ENCODE data around the gene B3GNT2. TPM values are rescaled to one million over a fixed set of nuclear protein-coding genes. Genes with fewer than 3 reads are reported as not detected.

The B3GNT2 gene
- total and polyA plus RNA-seq, 9 of the 15 experiments (the other 6 are each of a cell fraction or from before 2014, with no cell fraction given), result 6.0 to 38.9 (median 25.0) TPM

DNA sequence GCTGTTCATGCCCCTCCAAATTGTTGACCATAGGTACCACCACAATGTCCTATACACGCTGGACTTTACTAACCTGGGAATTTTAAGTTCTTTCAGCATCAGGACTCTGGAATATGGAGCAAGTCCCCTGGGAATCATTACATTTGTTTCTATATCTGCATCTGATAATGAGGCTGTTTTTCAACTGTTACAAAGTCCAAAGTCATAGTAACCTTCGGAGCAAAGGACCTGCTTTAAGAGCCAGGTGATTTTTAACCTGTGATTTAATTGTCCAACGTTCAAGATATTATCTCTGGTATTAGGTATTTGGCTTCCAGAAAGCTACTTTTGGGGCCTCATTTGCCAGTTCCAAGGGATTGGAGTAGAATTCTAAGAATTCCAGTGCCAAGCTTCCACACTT is 7.5 kb upstream of the B3GNT2 start:
- ChIA-PET CTCF (ENCODE audit: low intra/inter-chr PET ratio) (no interaction called here), POLR2A (interaction anchor here (0.6 to 1.3 kb wide), 3 partner anchors 9 to 117 kb away, joined by 3 to 4 read pairs (median 3); no protein-coding TSS in a partner anchor)
- Histone ChIP-seq H2AFZ (ENCODE audit: low read depth, low read length) (no peak overlapping the region), H3K27me3 (ENCODE audit: control insufficient read depth in 2 of 2, insufficient read depth in 2 of 2, low read length in 2 of 2) (no peaks in the 10 kb centered on the region), H3K79me2 (ENCODE audit: control insufficient read depth, insufficient read depth, low read length) (no peaks in the 10 kb centered on the region), H3K4me2 (ENCODE audit: insufficient read depth, low read length) (no peak overlapping the region), H4K20me1 (replicated peaks; ENCODE audit: control insufficient read depth, insufficient read depth, low read length) (no peaks in the 10 kb centered on the region), H3K4me1 (replicated peaks in 1 of 2; ENCODE audit: control insufficient read depth in 2 of 2, insufficient read depth in 2 of 2, low read length in 2 of 2) (peaks cover 0 to 5% of the 10 kb centered on the region in 2 experiments; a peak in 2 of 5 replicates), H3K4me3 (no peak overlapping the region), H3K9me1 (ENCODE audit: control insufficient read depth, insufficient read depth, low read length) (no peaks in the 10 kb centered on the region), H3K27ac (ENCODE audit: extremely low read depth, low read depth, low read length) (no peak overlapping the region), H3K36me3 (ENCODE audit: control insufficient read depth, insufficient read depth, low read length) (no peaks in the 10 kb centered on the region), H3K9me3 (replicated peaks; ENCODE audit: control insufficient read depth, insufficient read depth, low read depth, low read length) (no peaks in the 10 kb centered on the region), H3K9ac (ENCODE audit: insufficient read depth in 1 of 2, low read depth in 2 of 2, low read length in 2 of 2) (no peak overlapping the region)
- DNase-seq (ENCODE audit: extremely low read depth in 1 of 4, low spot score in 3 of 4) (no peak), ATAC-seq (no peak), FAIRE-seq (no peak)
- in situ Hi-C loops (cut with MboI), result no loop called here
- BruUV-seq (replicated peaks), result no TSS peak
- intact Hi-C loops (cut with micrococcal nuclease), result no loop called here
- 9% methylated on average over 3 of the region's 3 CpGs for WGBS (ENCODE audit: insufficient coverage, low coverage, missing lambda C conversion rate)
- TF ChIP-seq, protein P1, sequence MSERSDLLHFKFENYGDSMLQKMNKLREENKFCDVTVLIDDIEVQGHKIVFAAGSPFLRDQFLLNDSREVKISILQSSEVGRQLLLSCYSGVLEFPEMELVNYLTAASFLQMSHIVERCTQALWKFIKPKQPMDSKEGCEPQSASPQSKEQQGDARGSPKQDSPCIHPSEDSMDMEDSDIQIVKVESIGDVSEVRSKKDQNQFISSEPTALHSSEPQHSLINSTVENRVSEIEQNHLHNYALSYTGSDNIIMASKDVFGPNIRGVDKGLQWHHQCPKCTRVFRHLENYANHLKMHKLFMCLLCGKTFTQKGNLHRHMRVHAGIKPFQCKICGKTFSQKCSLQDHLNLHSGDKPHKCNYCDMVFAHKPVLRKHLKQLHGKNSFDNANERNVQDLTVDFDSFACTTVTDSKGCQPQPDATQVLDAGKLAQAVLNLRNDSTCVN (CRISPR knock-in tag; IDR thresholded peaks at IDR 0.05), result no peak
- TF ChIP-seq, protein P2, sequence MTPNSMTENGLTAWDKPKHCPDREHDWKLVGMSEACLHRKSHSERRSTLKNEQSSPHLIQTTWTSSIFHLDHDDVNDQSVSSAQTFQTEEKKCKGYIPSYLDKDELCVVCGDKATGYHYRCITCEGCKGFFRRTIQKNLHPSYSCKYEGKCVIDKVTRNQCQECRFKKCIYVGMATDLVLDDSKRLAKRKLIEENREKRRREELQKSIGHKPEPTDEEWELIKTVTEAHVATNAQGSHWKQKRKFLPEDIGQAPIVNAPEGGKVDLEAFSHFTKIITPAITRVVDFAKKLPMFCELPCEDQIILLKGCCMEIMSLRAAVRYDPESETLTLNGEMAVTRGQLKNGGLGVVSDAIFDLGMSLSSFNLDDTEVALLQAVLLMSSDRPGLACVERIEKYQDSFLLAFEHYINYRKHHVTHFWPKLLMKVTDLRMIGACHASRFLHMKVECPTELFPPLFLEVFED (CRISPR knock-in tag; conservative IDR thresholded peaks at IDR 0.05), result no peak
- no peak for TF ChIP-seq SRSF3 (IDR thresholded peaks at IDR 0.05; ENCODE audit: insufficient read depth, low read length)
- no peak for TF ChIP-seq POLR2B (IDR thresholded peaks at IDR 0.05; ENCODE audit: low read depth, partially characterized antibody)
- TF ChIP-seq JUND (IDR thresholded peaks at IDR 0.05; ENCODE audit: borderline replicate concordance, low read depth, low read length), result no peak
- no peak for TF ChIP-seq JUND (tag; IDR thresholded peaks at IDR 0.05; ENCODE audit: borderline replicate concordance, low read depth, low read length)
- no peak for TF ChIP-seq SP2 (IDR thresholded peaks at IDR 0.05; ENCODE audit: extremely low read depth, low read depth, low read length, poor library complexity, severe bottlenecking)
- TF ChIP-seq, protein P3, sequence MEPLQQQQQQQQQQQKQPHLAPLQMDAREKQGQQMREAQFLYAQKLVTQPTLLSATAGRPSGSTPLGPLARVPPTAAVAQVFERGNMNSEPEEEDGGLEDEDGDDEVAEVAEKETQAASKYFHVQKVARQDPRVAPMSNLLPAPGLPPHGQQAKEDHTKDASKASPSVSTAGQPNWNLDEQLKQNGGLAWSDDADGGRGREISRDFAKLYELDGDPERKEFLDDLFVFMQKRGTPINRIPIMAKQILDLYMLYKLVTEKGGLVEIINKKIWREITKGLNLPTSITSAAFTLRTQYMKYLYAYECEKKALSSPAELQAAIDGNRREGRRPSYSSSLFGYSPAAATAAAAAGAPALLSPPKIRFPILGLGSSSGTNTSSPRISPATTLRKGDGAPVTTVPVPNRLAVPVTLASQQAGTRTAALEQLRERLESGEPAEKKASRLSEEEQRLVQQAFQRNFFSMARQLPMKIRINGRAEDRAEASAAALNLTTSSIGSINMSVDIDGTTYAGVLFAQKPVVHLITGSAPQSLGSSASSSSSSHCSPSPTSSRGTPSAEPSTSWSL (CRISPR knock-in tag; IDR thresholded peaks at IDR 0.05; ENCODE audit: borderline replicate concordance), result no peak
- TF ChIP-seq NR4A1 (CRISPR knock-in tag; IDR thresholded peaks at IDR 0.05), result no peak
- no peak for TF ChIP-seq NR4A1 (tag; IDR thresholded peaks at IDR 0.05)
- TF ChIP-seq, protein P4, sequence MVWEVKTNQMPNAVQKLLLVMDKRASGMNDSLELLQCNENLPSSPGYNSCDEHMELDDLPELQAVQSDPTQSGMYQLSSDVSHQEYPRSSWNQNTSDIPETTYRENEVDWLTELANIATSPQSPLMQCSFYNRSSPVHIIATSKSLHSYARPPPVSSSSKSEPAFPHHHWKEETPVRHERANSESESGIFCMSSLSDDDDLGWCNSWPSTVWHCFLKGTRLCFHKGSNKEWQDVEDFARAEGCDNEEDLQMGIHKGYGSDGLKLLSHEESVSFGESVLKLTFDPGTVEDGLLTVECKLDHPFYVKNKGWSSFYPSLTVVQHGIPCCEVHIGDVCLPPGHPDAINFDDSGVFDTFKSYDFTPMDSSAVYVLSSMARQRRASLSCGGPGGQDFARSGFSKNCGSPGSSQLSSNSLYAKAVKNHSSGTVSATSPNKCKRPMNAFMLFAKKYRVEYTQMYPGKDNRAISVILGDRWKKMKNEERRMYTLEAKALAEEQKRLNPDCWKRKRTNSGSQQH (CRISPR knock-in tag; IDR thresholded peaks at IDR 0.05), result no peak
- no peak for TF ChIP-seq HNRNPK (IDR thresholded peaks at IDR 0.05; ENCODE audit: low read depth, low read length, poor library complexity, severe bottlenecking)
- TF ChIP-seq STAT5A (IDR thresholded peaks at IDR 0.05; ENCODE audit: borderline replicate concordance, low read length), result no peak
- TF ChIP-seq ILF3 (IDR thresholded peaks at IDR 0.05; ENCODE audit: borderline replicate concordance), result no peak
- no peak for TF ChIP-seq TRIM24 (IDR thresholded peaks at IDR 0.05)
- no peak for TF ChIP-seq ATF3 (IDR thresholded peaks at IDR 0.05)
- no peak for TF ChIP-seq ATF3 (CRISPR knock-in tag; conservative IDR thresholded peaks at IDR 0.05)

Measured in K562 (cell line).